ENCODE data around the gene SLC9A9.

SLC9A9 gene

GRCh38 chr3:143843587-143843986 lies 4.7 kb downstream of the SLC9A9 start:
- DNase-seq (ENCODE audit: low spot score) = no peak

DNA sequence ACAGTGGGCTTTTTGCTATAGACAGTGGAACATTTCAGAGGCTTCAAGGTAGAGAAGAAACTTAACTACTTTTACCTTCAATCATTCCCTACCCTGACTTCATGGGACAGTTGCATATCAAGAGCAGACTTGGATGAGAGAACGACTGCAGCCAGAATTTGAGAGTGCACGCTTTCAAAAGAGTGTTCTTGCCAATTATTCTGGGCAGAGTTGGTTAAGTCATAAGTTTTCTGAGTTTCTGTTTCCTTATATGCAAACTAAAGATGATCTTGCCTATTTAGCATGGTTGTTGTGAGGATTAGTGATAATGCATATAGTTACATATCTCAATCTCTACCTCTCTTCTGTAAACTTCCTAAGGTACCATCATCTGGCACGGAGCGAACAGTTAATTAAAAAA lies 7.6 kb downstream of the SLC9A9 start:
- DNase-seq (ENCODE audit: low spot score) = no peak

DNA sequence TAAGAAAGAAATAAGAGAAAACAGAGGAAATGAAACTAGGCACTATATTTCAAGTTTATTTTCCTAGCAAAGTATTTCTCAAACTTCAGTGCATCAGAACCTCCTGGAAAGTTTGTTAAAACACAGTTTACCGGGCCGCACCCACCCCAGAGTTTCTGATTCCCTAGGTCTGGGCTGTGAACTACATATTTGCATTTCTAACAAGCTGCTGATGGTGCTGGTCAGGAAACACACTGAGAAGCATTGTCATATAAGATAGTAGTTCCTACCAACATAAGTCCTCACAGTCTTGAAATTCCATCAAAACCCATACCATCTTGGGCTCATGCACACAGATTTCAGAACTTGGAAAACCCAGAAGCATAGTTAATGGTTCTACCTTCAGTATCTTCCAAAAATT lies 8.3 kb downstream of the SLC9A9 start:
- DNase-seq (ENCODE audit: low spot score) = peak; percentile 22

GRCh38 chr3:143837076-143837475 lies 11.2 kb downstream of the SLC9A9 start:
- no peak for DNase-seq (ENCODE audit: low spot score)

GRCh38 chr3:143835312-143835711 lies 13.0 kb downstream of the SLC9A9 start:
- DNase-seq (ENCODE audit: low spot score) = no peak

DNA sequence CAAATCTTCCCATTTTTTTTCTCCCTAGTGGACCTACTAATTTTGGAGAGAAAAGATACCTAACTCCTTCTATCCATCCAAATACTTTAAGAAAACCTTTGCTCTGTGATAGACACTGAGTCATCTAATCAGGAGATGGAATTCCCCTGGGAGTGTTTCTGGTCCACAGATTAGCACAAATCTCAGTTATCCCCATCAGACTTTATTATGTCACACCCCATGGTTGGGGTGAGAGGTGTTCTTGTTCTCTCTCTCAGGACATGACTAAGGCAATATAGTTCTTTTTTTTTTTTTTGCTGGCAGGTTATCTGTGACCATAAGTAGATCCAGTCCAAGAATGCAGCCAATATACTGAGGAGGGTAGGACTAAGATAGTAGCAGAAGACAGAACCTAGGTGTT lies 15.8 kb downstream of the SLC9A9 start:
- no peak for DNase-seq (ENCODE audit: low spot score)

DNA sequence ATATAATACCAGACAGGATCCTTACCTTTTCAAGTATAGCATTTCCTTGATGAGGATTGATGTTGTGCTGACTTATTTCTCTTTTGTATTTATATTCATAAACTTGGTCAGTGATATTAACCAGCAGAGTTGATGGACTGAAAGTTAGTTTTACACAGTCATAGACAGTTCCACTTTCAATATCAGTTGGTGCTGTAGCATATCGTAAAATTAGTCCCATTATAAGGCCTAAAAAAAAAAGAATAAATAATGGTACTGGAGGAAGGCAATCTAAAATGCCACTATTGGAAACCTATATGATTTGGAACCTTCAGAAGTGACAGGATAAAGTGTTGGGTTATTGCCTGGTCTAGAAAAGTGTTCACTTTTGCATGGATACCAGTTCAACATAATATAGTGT lies 16.3 kb downstream of the SLC9A9 start:
- no peak for DNase-seq (ENCODE audit: low spot score)

GRCh38 chr3:143831208-143831607 lies 17.1 kb downstream of the SLC9A9 start:
- DNase-seq (ENCODE audit: low spot score) = no peak

DNA sequence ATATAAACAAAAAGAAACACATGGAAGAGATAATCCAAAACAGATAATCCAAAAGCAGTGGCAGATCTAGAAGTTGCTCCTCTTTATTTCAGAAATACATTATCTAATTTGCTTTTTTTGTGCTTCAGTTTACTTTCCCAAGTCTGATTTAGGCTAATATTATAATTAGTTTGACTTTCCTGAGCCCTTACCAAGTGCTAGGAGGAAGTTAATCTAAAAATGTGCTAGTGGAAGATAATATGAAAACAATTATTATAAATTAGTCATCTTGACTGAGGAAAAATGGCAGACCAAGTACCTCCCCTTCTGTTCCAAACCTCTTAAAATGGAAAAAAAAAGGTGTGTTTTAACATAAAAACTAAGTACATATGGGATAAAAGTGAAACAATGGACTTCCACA lies 17.5 kb downstream of the SLC9A9 start:
- DNase-seq (ENCODE audit: low spot score) = no peak

GRCh38 chr3:143830063-143830462 lies 18.2 kb downstream of the SLC9A9 start:
- DNase-seq (ENCODE audit: low spot score) = no peak

- no peak for DNase-seq (ENCODE audit: low spot score)
Observed at GRCh38 chr3:143827425-143827824, 20.8 kb downstream of the SLC9A9 start.

- DNase-seq (ENCODE audit: low spot score) = no peak
Observed at GRCh38 chr3:143826296-143826695, 22.0 kb downstream of the SLC9A9 start.

DNA sequence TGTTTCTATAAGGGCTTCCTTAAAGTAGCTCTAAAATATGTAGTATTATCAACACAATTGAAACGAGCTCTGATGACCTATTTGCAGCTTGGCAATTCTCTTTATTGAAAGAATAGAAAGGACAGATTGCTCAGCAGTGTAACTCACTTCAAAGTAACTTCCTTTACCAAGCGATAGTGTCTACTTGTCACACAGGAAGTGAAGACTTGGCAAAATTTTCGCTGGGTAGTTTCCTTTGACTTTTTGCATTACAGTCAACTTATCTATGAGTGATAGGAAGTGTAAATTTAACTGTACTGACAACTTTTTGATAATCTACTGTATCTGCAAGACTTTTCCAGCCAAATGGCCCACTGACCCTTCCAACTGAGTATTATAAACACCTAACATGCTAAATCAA lies 22.8 kb downstream of the SLC9A9 start:
- peak; percentile 60 for DNase-seq (ENCODE audit: low spot score)

DNA sequence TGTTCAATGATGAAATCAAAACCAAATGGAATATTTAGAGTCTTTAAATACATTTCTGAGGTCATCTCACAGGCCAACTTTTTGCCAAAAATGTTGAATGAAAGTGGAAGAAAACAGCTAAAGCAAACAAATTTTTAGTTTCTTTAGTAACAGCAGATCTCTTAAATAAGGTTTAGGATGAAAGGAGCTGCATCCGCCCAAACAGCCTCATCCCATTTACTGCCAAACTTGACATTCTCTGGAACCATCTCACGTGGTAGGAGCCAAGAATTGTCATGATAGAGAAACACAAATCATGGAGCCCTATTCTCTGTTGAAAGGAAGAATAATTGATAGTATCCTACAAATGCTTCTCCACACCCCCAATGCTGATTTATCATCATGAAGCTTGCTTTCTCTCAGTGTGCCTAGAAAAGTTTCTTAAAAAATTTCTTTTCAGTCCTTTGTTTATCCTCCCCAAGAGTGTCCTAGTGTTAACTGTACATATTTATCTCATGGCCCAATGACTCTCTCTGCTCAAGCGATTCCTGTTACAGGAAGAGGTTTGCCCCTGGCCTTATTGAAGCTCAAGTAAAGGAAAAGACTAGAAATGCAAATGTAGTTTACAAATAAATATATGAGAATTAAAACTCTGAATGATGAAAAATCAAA lies 23.4 kb downstream of the SLC9A9 start:
- DNase-seq (ENCODE audit: low spot score) = peak; percentile 27

GRCh38 chr3:143822798-143823197 lies 25.5 kb downstream of the SLC9A9 start:
- no peak for DNase-seq (ENCODE audit: low spot score)

DNA sequence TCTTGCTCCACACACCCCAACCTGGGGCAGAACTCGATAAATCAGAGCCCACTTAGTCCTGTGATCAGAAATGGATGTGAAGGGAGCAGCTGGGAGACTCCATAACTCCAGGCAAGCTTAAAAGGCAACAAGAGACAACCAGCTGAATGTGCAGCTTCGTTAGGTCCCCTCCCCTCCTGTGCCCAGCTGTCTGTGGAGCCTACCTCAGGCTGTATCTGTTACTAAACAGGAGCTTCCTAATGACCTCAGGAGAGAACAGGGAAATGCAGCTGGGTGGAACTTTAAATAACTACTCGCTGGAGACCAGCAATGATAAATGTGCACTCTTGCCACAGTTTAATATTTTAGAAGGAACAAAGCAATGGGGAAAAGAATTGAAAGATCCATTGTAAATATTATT lies 25.9 kb downstream of the SLC9A9 start:
- no peak for DNase-seq (ENCODE audit: low spot score)

DNA sequence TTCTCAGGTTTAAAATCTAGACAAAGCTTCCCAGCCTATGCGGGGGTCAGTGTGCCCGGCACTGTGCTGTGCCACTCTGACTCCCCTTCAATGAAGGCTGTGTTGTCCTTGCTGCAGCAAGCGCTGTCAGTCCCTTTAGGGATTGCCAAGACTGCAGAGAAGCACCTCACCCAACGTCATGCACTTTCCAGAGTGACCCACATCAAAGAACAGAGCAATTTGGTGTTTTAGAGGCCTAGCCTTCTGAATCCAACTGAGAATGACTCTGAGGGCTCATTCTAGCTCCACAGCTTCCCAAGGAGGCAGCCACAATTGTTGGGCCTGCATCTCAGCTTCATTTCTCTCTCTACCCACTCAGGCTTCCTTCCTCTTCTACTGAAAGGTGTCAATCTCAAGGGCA lies 26.4 kb downstream of the SLC9A9 start:
- DNase-seq (ENCODE audit: low spot score) = no peak

DNA sequence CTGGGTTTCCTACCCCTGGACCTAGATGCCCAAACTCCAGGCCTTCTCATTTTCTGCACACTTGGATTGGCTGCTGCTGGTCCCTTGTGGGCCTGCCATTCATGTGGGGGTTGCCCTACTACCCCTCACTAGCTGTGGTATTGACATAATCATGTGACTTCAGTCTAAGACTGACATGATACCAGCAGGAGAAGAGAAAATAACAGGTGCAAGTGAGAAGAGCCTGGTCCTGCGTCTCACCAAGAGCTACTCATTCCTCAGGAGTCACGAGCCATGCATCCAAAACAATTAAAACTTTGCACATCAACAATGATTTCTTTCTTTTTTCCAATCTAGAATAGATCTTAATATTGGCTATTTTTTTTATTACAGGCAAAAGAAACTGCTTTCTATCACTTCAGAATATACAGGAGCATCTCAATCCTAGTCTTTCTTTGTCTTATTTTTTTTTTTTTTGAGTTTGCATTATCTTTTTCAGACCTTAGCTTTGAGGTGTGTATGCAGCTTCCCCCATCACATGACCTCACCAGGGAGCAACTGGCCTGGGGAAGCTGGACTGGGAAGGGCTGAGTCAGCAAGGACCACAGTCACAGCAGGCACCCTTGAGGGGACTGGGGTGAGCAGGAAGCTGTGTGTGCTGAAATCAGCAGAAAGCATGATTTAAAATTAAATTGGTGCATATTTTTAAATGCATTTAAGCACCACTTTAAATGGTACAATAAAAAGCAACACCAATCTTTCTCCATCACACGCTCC lies 27.6 kb downstream of the SLC9A9 start:
- DNase-seq (ENCODE audit: low spot score) = no peak

DNA sequence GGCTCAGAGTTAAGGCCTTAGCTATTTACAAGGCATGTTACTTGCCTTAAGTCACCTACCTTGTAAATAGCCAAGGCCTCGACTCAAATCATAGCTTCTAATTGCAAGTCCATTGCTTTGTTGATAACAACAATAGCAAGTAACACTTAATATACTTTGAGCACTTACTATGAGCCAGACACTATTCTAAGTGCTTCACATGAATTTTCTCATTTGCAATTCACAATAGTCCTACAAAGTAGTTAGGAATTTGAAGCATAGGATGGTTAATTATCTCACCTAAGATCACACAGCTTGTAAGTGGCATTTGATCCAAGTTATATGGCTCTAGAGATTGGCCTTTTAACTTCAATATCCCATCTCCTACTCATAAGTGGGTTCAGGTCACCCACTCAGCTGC lies 28.4 kb downstream of the SLC9A9 start:
- DNase-seq (ENCODE audit: low spot score) = no peak

- DNase-seq (ENCODE audit: low spot score) = no peak
Observed at GRCh38 chr3:143814443-143814889, 33.8 kb downstream of the SLC9A9 start.

GRCh38 chr3:143812481-143812880 lies 35.8 kb downstream of the SLC9A9 start:
- no peak for DNase-seq (ENCODE audit: low spot score)

- DNase-seq (ENCODE audit: low spot score) = no peak
Observed at GRCh38 chr3:143811602-143812001, 36.7 kb downstream of the SLC9A9 start.

DNA sequence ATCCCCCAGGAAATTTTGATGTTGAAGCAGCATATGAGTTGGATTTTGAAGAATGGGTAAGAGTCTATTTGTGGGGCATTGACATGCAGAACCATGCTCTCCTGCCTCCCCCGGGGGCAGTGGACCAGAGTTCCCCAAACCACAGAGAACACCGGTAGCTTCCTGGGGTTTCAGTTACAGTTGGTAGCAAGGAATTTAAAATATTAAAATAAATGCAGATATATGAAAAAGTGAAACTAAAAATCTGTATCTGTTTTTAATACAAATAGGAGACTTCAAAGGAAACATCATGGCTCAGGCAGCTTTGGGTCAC lies 37.4 kb downstream of the SLC9A9 start:
- DNase-seq (ENCODE audit: low spot score) = peak; percentile 33

All from NAMALWA (cell line).